Measurements from ENCODE around the gene FSHR. TPM values are rescaled to one million over a fixed set of nuclear protein-coding genes. Genes with fewer than 3 reads are reported as not detected.

The FSHR gene, protein sequence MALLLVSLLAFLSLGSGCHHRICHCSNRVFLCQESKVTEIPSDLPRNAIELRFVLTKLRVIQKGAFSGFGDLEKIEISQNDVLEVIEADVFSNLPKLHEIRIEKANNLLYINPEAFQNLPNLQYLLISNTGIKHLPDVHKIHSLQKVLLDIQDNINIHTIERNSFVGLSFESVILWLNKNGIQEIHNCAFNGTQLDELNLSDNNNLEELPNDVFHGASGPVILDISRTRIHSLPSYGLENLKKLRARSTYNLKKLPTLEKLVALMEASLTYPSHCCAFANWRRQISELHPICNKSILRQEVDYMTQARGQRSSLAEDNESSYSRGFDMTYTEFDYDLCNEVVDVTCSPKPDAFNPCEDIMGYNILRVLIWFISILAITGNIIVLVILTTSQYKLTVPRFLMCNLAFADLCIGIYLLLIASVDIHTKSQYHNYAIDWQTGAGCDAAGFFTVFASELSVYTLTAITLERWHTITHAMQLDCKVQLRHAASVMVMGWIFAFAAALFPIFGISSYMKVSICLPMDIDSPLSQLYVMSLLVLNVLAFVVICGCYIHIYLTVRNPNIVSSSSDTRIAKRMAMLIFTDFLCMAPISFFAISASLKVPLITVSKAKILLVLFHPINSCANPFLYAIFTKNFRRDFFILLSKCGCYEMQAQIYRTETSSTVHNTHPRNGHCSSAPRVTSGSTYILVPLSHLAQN
- total RNA-seq (not detected), polyA plus RNA-seq (not detected)

DNA sequence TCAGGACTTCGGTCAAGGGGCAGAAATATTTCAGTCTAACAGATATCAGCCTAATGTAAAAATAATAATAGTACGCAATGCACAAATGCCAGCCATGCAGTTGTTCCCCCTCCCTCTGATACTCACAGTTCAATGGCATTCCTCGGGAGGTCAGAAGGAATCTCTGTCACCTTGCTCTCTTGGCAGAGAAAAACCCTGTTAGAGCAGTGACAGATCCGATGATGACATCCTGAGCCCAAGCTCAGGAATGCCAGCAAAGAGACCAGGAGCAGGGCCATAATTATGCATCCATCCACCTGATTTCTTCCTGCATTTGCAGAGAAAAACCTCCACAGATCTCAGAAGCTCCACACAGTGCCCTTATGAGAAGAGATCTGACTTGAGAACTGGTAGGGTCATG, at the start of gene FSHR:
FSHR (minus strand) TSS at position 376 of the 400 bp plus-strand sequence; CDS start at position 278, 98 bp downstream.
- no peak within 1 kb of the TSS for H3K27ac ChIP-seq (ENCODE audit: low read depth in 1 of 2, low read length in 2 of 2)
- 43% methylated on average over 4 of the region's 4 CpGs for WGBS
- DNase-seq (ENCODE audit: low spot score), result no peak
- no peaks in the 10 kb centered on the region for H3K4me1 ChIP-seq (ENCODE audit: control insufficient read depth in 4 of 4, insufficient read depth in 4 of 4, low read length in 3 of 4)
- peaks cover 0 to 5% (median 0%) of the 10 kb centered on the region in 4 donors for H3K27me3 ChIP-seq (ENCODE audit: control insufficient read depth in 4 of 4, insufficient read depth in 4 of 4, low read length in 3 of 4)
- H3K9me3 ChIP-seq (ENCODE audit: control insufficient read depth in 4 of 4, low read length in 3 of 4), result no peaks in the 10 kb centered on the region
- no peak within 1 kb of the TSS for H3K4me3 ChIP-seq (ENCODE audit: low read depth in 1 of 3, low read length in 3 of 3)
- TF ChIP-seq FOXA2 (IDR thresholded peaks at IDR 0.05), result no peak
- TF ChIP-seq FOXA1 (IDR thresholded peaks at IDR 0.05), result no peak
- no peak for TF ChIP-seq YY1 (IDR thresholded peaks at IDR 0.05)
- no peak for TF ChIP-seq RXRA (IDR thresholded peaks at IDR 0.05)
- TF ChIP-seq GABPA (IDR thresholded peaks at IDR 0.05 in 1 of 2, conservative IDR thresholded peaks at IDR 0.05 in 1 of 2), result no peak
- TF ChIP-seq, protein P1, sequence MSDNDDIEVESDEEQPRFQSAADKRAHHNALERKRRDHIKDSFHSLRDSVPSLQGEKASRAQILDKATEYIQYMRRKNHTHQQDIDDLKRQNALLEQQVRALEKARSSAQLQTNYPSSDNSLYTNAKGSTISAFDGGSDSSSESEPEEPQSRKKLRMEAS (IDR thresholded peaks at IDR 0.05), result no peak
- H3K9ac ChIP-seq (ENCODE audit: low read depth in 1 of 2, low read length in 2 of 2), result no peak within 1 kb of the TSS
- H3K36me3 ChIP-seq (ENCODE audit: control insufficient read depth in 4 of 4, insufficient read depth in 3 of 4, low read depth in 1 of 4, low read length in 3 of 4), result no peaks in the 10 kb centered on the region

DNA sequence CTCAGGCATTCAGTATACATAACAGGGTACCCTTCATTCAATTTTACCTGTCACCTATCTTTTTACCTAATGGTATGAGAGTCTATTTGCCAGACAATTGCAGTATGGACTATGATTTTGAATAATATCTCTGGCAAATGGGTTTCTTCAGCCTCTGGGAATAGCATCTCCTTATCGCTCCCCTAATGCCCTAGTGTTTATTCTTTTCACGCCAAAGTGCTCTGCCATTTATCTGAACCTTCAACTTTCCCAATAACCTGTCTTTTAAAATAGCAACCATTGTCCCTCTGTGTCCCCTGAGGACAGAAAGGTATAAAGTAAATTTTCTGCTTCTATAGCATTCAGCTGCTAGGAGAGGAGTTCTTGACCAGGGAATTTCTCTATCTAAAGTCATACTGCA, 45.0 kb upstream of the FSHR start:
- Histone ChIP-seq H3K4me1 (ENCODE audit: control insufficient read depth in 4 of 4, insufficient read depth in 4 of 4, low read length in 3 of 4) (no peaks in the 10 kb centered on the region), H3K27ac (ENCODE audit: low read depth in 1 of 2, low read length in 2 of 2) (no peak overlapping the region), H3K9ac (ENCODE audit: low read depth in 1 of 2, low read length in 2 of 2) (no peak overlapping the region), H3K4me3 (ENCODE audit: low read depth in 1 of 3, low read length in 3 of 3) (no peak overlapping the region), H3K9me3 (ENCODE audit: control insufficient read depth in 4 of 4, low read length in 3 of 4) (no peaks in the 10 kb centered on the region), H3K27me3 (ENCODE audit: control insufficient read depth in 4 of 4, insufficient read depth in 4 of 4, low read length in 3 of 4) (peaks cover 0 to 7% (median 0%) of the 10 kb centered on the region in 4 donors), H3K36me3 (ENCODE audit: control insufficient read depth in 4 of 4, insufficient read depth in 3 of 4, low read depth in 1 of 4, low read length in 3 of 4) (no peaks in the 10 kb centered on the region)
- TF ChIP-seq JUND (IDR thresholded peaks at IDR 0.05), result no peak
- TF ChIP-seq RXRA (IDR thresholded peaks at IDR 0.05), result no peak
- no peak for TF ChIP-seq RAD21 (IDR thresholded peaks at IDR 0.05)
- TF ChIP-seq SP1 (IDR thresholded peaks at IDR 0.05), result no peak
- TF ChIP-seq, protein P2, sequence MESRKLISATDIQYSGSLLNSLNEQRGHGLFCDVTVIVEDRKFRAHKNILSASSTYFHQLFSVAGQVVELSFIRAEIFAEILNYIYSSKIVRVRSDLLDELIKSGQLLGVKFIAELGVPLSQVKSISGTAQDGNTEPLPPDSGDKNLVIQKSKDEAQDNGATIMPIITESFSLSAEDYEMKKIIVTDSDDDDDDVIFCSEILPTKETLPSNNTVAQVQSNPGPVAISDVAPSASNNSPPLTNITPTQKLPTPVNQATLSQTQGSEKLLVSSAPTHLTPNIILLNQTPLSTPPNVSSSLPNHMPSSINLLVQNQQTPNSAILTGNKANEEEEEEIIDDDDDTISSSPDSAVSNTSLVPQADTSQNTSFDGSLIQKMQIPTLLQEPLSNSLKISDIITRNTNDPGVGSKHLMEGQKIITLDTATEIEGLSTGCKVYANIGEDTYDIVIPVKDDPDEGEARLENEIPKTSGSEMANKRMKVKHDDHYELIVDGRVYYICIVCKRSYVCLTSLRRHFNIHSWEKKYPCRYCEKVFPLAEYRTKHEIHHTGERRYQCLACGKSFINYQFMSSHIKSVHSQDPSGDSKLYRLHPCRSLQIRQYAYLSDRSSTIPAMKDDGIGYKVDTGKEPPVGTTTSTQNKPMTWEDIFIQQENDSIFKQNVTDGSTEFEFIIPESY (IDR thresholded peaks at IDR 0.05), result no peak
- no peak for TF ChIP-seq FOXA1 (IDR thresholded peaks at IDR 0.05)
- TF ChIP-seq TAF1 (conservative IDR thresholded peaks at IDR 0.05), result no peak
- TF ChIP-seq, protein P3, sequence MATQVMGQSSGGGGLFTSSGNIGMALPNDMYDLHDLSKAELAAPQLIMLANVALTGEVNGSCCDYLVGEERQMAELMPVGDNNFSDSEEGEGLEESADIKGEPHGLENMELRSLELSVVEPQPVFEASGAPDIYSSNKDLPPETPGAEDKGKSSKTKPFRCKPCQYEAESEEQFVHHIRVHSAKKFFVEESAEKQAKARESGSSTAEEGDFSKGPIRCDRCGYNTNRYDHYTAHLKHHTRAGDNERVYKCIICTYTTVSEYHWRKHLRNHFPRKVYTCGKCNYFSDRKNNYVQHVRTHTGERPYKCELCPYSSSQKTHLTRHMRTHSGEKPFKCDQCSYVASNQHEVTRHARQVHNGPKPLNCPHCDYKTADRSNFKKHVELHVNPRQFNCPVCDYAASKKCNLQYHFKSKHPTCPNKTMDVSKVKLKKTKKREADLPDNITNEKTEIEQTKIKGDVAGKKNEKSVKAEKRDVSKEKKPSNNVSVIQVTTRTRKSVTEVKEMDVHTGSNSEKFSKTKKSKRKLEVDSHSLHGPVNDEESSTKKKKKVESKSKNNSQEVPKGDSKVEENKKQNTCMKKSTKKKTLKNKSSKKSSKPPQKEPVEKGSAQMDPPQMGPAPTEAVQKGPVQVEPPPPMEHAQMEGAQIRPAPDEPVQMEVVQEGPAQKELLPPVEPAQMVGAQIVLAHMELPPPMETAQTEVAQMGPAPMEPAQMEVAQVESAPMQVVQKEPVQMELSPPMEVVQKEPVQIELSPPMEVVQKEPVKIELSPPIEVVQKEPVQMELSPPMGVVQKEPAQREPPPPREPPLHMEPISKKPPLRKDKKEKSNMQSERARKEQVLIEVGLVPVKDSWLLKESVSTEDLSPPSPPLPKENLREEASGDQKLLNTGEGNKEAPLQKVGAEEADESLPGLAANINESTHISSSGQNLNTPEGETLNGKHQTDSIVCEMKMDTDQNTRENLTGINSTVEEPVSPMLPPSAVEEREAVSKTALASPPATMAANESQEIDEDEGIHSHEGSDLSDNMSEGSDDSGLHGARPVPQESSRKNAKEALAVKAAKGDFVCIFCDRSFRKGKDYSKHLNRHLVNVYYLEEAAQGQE (IDR thresholded peaks at IDR 0.05), result no peak
- TF ChIP-seq NR2F2 (IDR thresholded peaks at IDR 0.05), result no peak
- TF ChIP-seq EGR1 (IDR thresholded peaks at IDR 0.05; ENCODE audit: low read depth in 2 of 2), result no peak
- TF ChIP-seq HNF4G (IDR thresholded peaks at IDR 0.05), result no peak
- no peak for TF ChIP-seq HNF4A (conservative IDR thresholded peaks at IDR 0.05)
- TF ChIP-seq GABPA (IDR thresholded peaks at IDR 0.05 in 1 of 2, conservative IDR thresholded peaks at IDR 0.05 in 1 of 2), result no peak
- 78% methylated on average over 2 of the region's 2 CpGs for WGBS
- DNase-seq (ENCODE audit: low spot score), result no peak
